Ectodermal cell (in vitro differentiated cells): ENCODE results near the gene STX18.

ENCODE experiments used
- H3K27ac ChIP-seq: 2 replicates; pipeline ENCODE4 v1.7.0; 2013; ENCODE audit warnings: mild to moderate bottlenecking, low read depth, low read length; ENCODE audit not compliant: insufficient read depth, poor library complexity, severe bottlenecking
- H3K27me3 ChIP-seq: 2 replicates; pipeline ENCODE4 v1.7.0; 2013; ENCODE audit warnings: mild to moderate bottlenecking, low read length; ENCODE audit not compliant: insufficient read depth, control insufficient read depth, poor library complexity, severe bottlenecking
- H3K36me3 ChIP-seq: one replicate; pipeline ENCODE4 v1.7.0; 2013; ENCODE audit warnings: low read length; ENCODE audit not compliant: control insufficient read depth, insufficient read depth
- H3K4me1 ChIP-seq: one replicate; pipeline ENCODE4 v1.7.0; 2013; ENCODE audit warnings: low read length; ENCODE audit not compliant: control insufficient read depth, insufficient read depth
- H3K4me3 ChIP-seq: 2 replicates; pipeline ENCODE4 v1.7.0; 2013; ENCODE audit warnings: low read depth, low read length, control low read depth; ENCODE audit not compliant: insufficient read depth
- H3K9me3 ChIP-seq: 2 replicates; pipeline ENCODE4 v1.7.0; 2013; ENCODE audit warnings: mild to moderate bottlenecking, low read length, moderate library complexity; ENCODE audit not compliant: control insufficient read depth
- WGBS, 2 experiments: methylation state at CpG; one replicate each; pipeline ENCODE4 v1.1.7; 2013; ENCODE audit warnings: missing lambda C conversion rate in 2 of 2; 5-methylcytosine and 5-hydroxymethylcytosine counted together

STX18 gene

GRCh38 chr4:4456351-4456750 lies 85.5 kb downstream of the STX18 start:
- WGBS, 2 experiments: 93 to 96% methylated on average over 7 of the region's 7 CpGs
- H3K27ac ChIP-seq: no peak overlapping the region
- H3K4me3 ChIP-seq: no peak overlapping the region
- peaks cover 23% of the 10 kb centered on the region for H3K36me3 ChIP-seq
- H3K4me1 ChIP-seq: no peaks in the 10 kb centered on the region
- H3K27me3 ChIP-seq: no peaks in the 10 kb centered on the region
- H3K9me3 ChIP-seq: no peaks in the 10 kb centered on the region

GRCh38 chr4:4455210-4455865 lies 86.5 kb downstream of the STX18 start:
- H3K27me3 ChIP-seq: no peaks in the 10 kb centered on the region
- H3K27ac ChIP-seq: no peak overlapping the region
- no peaks in the 10 kb centered on the region for H3K9me3 ChIP-seq
- WGBS, 2 experiments: 95% methylated on average over 5 of the region's 5 CpGs
- no peaks in the 10 kb centered on the region for H3K4me1 ChIP-seq
- H3K36me3 ChIP-seq: peaks cover 23% of the 10 kb centered on the region
- H3K4me3 ChIP-seq: no peak overlapping the region

DNA sequence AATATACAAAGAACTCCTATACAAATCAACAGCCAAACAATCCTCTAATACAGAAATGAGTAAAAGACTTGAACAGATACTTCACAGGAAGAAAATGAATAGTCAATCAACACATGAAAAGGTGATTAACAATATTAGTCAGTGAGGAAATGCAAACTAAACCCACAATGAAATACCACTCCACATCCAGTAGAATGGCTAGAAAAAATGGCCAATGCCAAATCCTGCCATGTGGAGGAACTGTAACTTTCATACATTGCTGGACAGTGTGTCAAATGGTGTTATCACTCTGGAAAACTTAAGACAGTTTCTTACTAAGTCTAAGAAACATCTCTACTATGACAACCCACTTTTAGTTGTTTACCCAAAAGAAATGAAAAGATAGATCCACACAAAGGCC lies 95.4 kb downstream of the STX18 start:
- H3K27ac ChIP-seq: no peak overlapping the region
- no peak overlapping the region for H3K4me3 ChIP-seq
- no peaks in the 10 kb centered on the region for H3K9me3 ChIP-seq
- no peaks in the 10 kb centered on the region for H3K36me3 ChIP-seq
- no peaks in the 10 kb centered on the region for H3K4me1 ChIP-seq
- no peaks in the 10 kb centered on the region for H3K27me3 ChIP-seq

- 67 to 81% methylated on average over 1 to 2 of the region's 2 CpGs for WGBS, 2 experiments
- Histone ChIP-seq H3K9me3 (no peaks in the 10 kb centered on the region), H3K4me3 (no peak overlapping the region), H3K4me1 (no peaks in the 10 kb centered on the region), H3K27me3 (no peaks in the 10 kb centered on the region), H3K36me3 (no peaks in the 10 kb centered on the region), H3K27ac (no peak overlapping the region)
Measured at GRCh38 chr4:4443821-4444220, 98.0 kb downstream of the STX18 start.

GRCh38 chr4:4440333-4441061 lies 101.4 kb downstream of the STX18 start:
- 90 to 100% methylated on average over 1 to 2 of the region's 2 CpGs for WGBS, 2 experiments
- Histone ChIP-seq H3K4me3 (no peak overlapping the region), H3K4me1 (no peaks in the 10 kb centered on the region), H3K36me3 (no peaks in the 10 kb centered on the region), H3K9me3 (no peaks in the 10 kb centered on the region), H3K27ac (no peak overlapping the region), H3K27me3 (no peaks in the 10 kb centered on the region)

GRCh38 chr4:4439782-4440181 lies 102.1 kb downstream of the STX18 start:
- no peaks in the 10 kb centered on the region for H3K9me3 ChIP-seq
- no peaks in the 10 kb centered on the region for H3K36me3 ChIP-seq
- 94 to 95% methylated on average over 3 to 4 of the region's 4 CpGs for WGBS, 2 experiments
- H3K4me3 ChIP-seq: no peak overlapping the region
- no peaks in the 10 kb centered on the region for H3K4me1 ChIP-seq
- no peaks in the 10 kb centered on the region for H3K27me3 ChIP-seq
- H3K27ac ChIP-seq: no peak overlapping the region

- H3K4me1 ChIP-seq: no peaks in the 10 kb centered on the region
- H3K27me3 ChIP-seq: no peaks in the 10 kb centered on the region
- H3K27ac ChIP-seq: no peak overlapping the region
- H3K4me3 ChIP-seq: no peak overlapping the region
- no peaks in the 10 kb centered on the region for H3K36me3 ChIP-seq
- no peaks in the 10 kb centered on the region for H3K9me3 ChIP-seq
Measured at GRCh38 chr4:4438891-4439290, 103.0 kb downstream of the STX18 start.

GRCh38 chr4:4437798-4438470 lies 103.9 kb downstream of the STX18 start:
- Histone ChIP-seq H3K27me3 (no peaks in the 10 kb centered on the region), H3K4me3 (no peak overlapping the region), H3K27ac (no peak overlapping the region), H3K4me1 (no peaks in the 10 kb centered on the region), H3K9me3 (no peaks in the 10 kb centered on the region), H3K36me3 (no peaks in the 10 kb centered on the region)
- WGBS, 2 experiments: 95 to 96% methylated on average over 13 of the region's 13 CpGs

GRCh38 chr4:4436244-4436823 lies 105.5 kb downstream of the STX18 start:
- WGBS, 2 experiments: 87 to 94% methylated on average over 2 of the region's 2 CpGs
- H3K27me3 ChIP-seq: no peaks in the 10 kb centered on the region
- no peak overlapping the region for H3K27ac ChIP-seq
- no peak overlapping the region for H3K4me3 ChIP-seq
- H3K36me3 ChIP-seq: no peaks in the 10 kb centered on the region
- no peaks in the 10 kb centered on the region for H3K4me1 ChIP-seq
- no peaks in the 10 kb centered on the region for H3K9me3 ChIP-seq

- WGBS, 2 experiments: 92 to 96% methylated on average over 4 of the region's 4 CpGs
- no peak overlapping the region for H3K4me3 ChIP-seq
- no peaks in the 10 kb centered on the region for H3K4me1 ChIP-seq
- H3K36me3 ChIP-seq: no peaks in the 10 kb centered on the region
- H3K27me3 ChIP-seq: no peaks in the 10 kb centered on the region
- no peak overlapping the region for H3K27ac ChIP-seq
- H3K9me3 ChIP-seq: no peaks in the 10 kb centered on the region
Measured at GRCh38 chr4:4433941-4434340, 107.9 kb downstream of the STX18 start.
